Panc1 (cell line): ENCODE measurements around the gene LEKR1. TPM values are rescaled to one million over a fixed set of nuclear protein-coding genes. Genes with fewer than 3 reads are reported as not detected.

Experiments used
- ATAC-seq: fragments of 200-7000 bp; cut with Tn5 transposase; 2 replicates; pipeline ENCODE4 v1.9.1; 2020; ENCODE audit warnings: mild to moderate bottlenecking, moderate library complexity
- BruUV-seq: library from RNA; stranded (reverse); fragments of 400-500 nt; replicated peaks from 2 replicates; lab custom pipeline; 2021; lab: Mats Ljungman, UMichigan
- CTCF ChIA-PET: fragments of 300-600 bp; sonication (Branson Sonifier 250); formaldehyde crosslinking; loops from one replicate; lab custom pipeline; 2022; ENCODE audit warnings: antibody characterized with exemption; lab: Charles Lee
- POLR2A ChIA-PET: fragments of 300-600 bp; sonication (Branson Sonifier 250); formaldehyde crosslinking; loops from one replicate; lab custom pipeline; 2022; ENCODE audit warnings: antibody characterized with exemption; lab: Charles Lee
- DNase-seq: peaks from one replicate; pipeline ENCODE4 v3.0.0-alpha.2; 2010; ENCODE audit warnings: low read depth, low spot score
- H3K27ac ChIP-seq: 2 replicates; pipeline ENCODE4 v1.5.1; 2011; ENCODE audit warnings: mild to moderate bottlenecking, low read length, inconsistent platforms
- H3K27me3 ChIP-seq: fragments of 200-500 bp; sonication (Bioruptor generic); 2 replicates; pipeline ENCODE4 v1.6.0; 2014; ENCODE audit warnings: low read length, inconsistent platforms; ENCODE audit not compliant: control insufficient read depth, insufficient read depth
- H3K36me3 ChIP-seq: fragments of 200-500 bp; sonication (Bioruptor generic); 2 replicates; pipeline ENCODE4 v1.5.1; 2014; ENCODE audit warnings: inconsistent platforms, mild to moderate bottlenecking, low read length, moderate library complexity; ENCODE audit not compliant: control insufficient read depth, insufficient read depth
- H3K4me1 ChIP-seq: 2 replicates; pipeline ENCODE4 v1.5.1; 2011; ENCODE audit warnings: inconsistent platforms, mild to moderate bottlenecking, low read length, moderate library complexity; ENCODE audit not compliant: control insufficient read depth, insufficient read depth
- H3K4me3 ChIP-seq, 2 experiments: 2 replicates each; pipeline ENCODE4 v1.5.1; 2011 to 2012; ENCODE audit warnings: low read depth in 2 of 2, low read length in 2 of 2, mild to moderate bottlenecking in 2 of 2, inconsistent platforms in 1 of 2, moderate library complexity in 1 of 2
- H3K9me3 ChIP-seq: fragments of 200-500 bp; sonication (Bioruptor generic); 2 replicates; pipeline ENCODE4 v1.5.1; 2014; ENCODE audit warnings: low read depth, mild to moderate bottlenecking, inconsistent platforms, low read length, moderate library complexity; ENCODE audit not compliant: control insufficient read depth, insufficient read depth
- CTCF ChIP-seq: fragments of 450-650 bp; IDR thresholded peaks from 2 replicates; pipeline ENCODE4 v1.5.1; 2017; ENCODE audit warnings: mild to moderate bottlenecking
- POLR2AphosphoS5 ChIP-seq: IDR thresholded peaks from 2 replicates; pipeline ENCODE4 v1.6.1; 2012; ENCODE audit warnings: mild to moderate bottlenecking, low read depth, low read length, moderate library complexity
- REST ChIP-seq, 2 experiments: IDR thresholded peaks; 2 replicates each; pipeline ENCODE4 v1.6.1; 2011 to 2012; ENCODE audit warnings: low read depth in 2 of 2, control low read depth in 1 of 2, low read length in 1 of 2, mild to moderate bottlenecking in 1 of 2, moderate library complexity in 1 of 2; ENCODE audit not compliant: insufficient read depth in 1 of 2
- SIN3A ChIP-seq: IDR thresholded peaks from 2 replicates; pipeline ENCODE4 v1.6.1; 2012; ENCODE audit warnings: low read depth, mild to moderate bottlenecking, low read length, moderate library complexity, borderline replicate concordance; ENCODE audit not compliant: insufficient read depth
- TCF7L2 ChIP-seq: IDR thresholded peaks from 2 replicates; pipeline ENCODE4 v1.6.1; 2011; ENCODE audit warnings: mild to moderate bottlenecking, low read depth, low read length, inconsistent platforms
- in situ Hi-C: cut with HindIII; loops from 2 replicates; pipeline ENCODE4 v1.10.0; 2016; ENCODE audit warnings: low sequenced_read_pairs, low pct_unique_long_range_greater_than_20kb
- intact Hi-C: fragments of 100-400 bp; cut with micrococcal nuclease; formaldehyde crosslinking; loops from one replicate; pipeline ENCODE4 v1.10.0; 2022; ENCODE audit not compliant: unreplicated experiment
- total RNA-seq: library from RNA; stranded (reverse); gene quantifications from one replicate; pipeline ENCODE4 v1.2.1, GENCODE V29; 2021; ENCODE audit not compliant: unreplicated experiment

The LEKR1 gene
- total RNA-seq, 1 experiment from 2014 or later: not detected

GRCh38 chr3:157086060-157086750 lies 260.1 kb downstream of the LEKR1 start:
- H3K4me3 ChIP-seq: no peak overlapping the region
- DNase-seq (no peak), ATAC-seq (no peak)
- no peak overlapping the region for H3K27ac ChIP-seq
- no peaks in the 10 kb centered on the region for H3K27me3 ChIP-seq
- ChIA-PET POLR2A (interaction anchor here (0.6 kb wide), 1 partner anchor 540 kb away, joined by 3 read pairs; no protein-coding TSS in a partner anchor), CTCF (interaction anchor here (0.9 kb wide), 1 partner anchor 11 kb away, joined by 5 read pairs; no protein-coding TSS in a partner anchor)
- intact Hi-C loops: loop anchor here (5.0 kb wide), 1 partner anchor 46 kb away; no protein-coding TSS in a partner anchor
- BruUV-seq: no TSS peak
- peaks cover 31% of the 10 kb centered on the region for H3K4me1 ChIP-seq
- H3K36me3 ChIP-seq: no peaks in the 10 kb centered on the region
- TF ChIP-seq CTCF (no peak), TCF7L2 (no peak), POLR2AphosphoS5 (no peak), REST (IDR thresholded peaks at IDR 0.05; ENCODE audit: insufficient read depth in 1 of 2, low read depth in 2 of 2, low read length in 1 of 2) (no peak), SIN3A (no peak)
- no peaks in the 10 kb centered on the region for H3K9me3 ChIP-seq
- in situ Hi-C loops: no loop called here

- intact Hi-C loops (loop anchor here (5.0 kb wide), 1 partner anchor 46 kb away; no protein-coding TSS in a partner anchor), in situ Hi-C loops (no loop called here)
- TF ChIP-seq POLR2AphosphoS5: no peak
- TF ChIP-seq REST (IDR thresholded peaks at IDR 0.05; ENCODE audit: insufficient read depth in 1 of 2, low read depth in 2 of 2, low read length in 1 of 2): no peak
- TF ChIP-seq CTCF: no peak
- TF ChIP-seq SIN3A: no peak
- no peak for TF ChIP-seq TCF7L2
- Histone ChIP-seq H3K27me3 (no peaks in the 10 kb centered on the region), H3K36me3 (no peaks in the 10 kb centered on the region), H3K9me3 (no peaks in the 10 kb centered on the region), H3K4me1 (peaks cover 26% of the 10 kb centered on the region), H3K27ac (no peak overlapping the region), H3K4me3 (no peak overlapping the region)
- DNase-seq (no peak), ATAC-seq (no peak)
- POLR2A ChIA-PET: interaction anchor here (0.6 to 0.7 kb wide), 2 partner anchors 450 to 540 kb away, joined by 3 read pairs; no protein-coding TSS in a partner anchor
- CTCF ChIA-PET: interaction anchor here (0.9 kb wide), 1 partner anchor 11 kb away, joined by 5 read pairs; no protein-coding TSS in a partner anchor
- no TSS peak for BruUV-seq
Measured at GRCh38 chr3:157086775-157087174, 260.6 kb downstream of the LEKR1 start.
